SK-N-MC (cell line): ENCODE results near the gene ADGRL3.

Experiments
- EZH2 ChIP-seq: fragments of 200-600 bp; sonication (generic); IDR thresholded peaks from one replicate; pipeline ENCODE4 v1.6.1; 2017; ENCODE audit warnings: antibody characterized with exemption
- POLR2AphosphoS5 ChIP-seq: IDR thresholded peaks from 2 replicates; pipeline ENCODE4 v1.6.1; 2012; ENCODE audit warnings: mild to moderate bottlenecking, low read depth, low read length, borderline replicate concordance

DNA sequence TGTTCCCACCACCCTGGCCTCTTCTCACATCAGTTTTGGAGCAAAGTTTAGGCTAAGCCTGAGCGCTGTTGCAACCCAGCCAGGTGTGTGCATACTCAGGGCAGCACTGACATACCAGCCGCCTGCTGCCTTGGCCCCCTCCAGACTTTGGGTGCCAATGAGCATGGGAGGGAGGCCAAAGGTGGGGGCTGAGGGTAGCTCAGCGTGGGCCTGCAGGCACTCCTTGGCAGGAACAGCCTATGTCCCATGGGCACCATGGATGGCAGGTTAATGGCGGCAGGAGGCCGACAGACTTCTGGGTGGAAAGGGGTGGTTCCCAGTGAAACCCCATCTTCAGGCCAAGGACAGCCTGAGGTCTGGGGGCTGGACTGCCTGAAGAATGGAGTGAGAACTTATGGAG lies 462.2 kb downstream of the ADGRL3 start:
- no peak for TF ChIP-seq EZH2
- TF ChIP-seq POLR2AphosphoS5: no peak
